Measurements from ENCODE around the gene RSPH6A. TPM values are rescaled to one million over a fixed set of nuclear protein-coding genes. Genes with fewer than 3 reads are reported as not detected.

The RSPH6A gene
- total and polyA plus RNA-seq, 2 of the 4 experiments (the other 2 are of a cell fraction): under 0.01 to 0.09 TPM

- in situ Hi-C loops (cut with MboI; ENCODE audit: low sequenced_read_pairs): no loop called here
- H3K79me1 ChIP-seq (ENCODE audit: low read depth in 1 of 2, low read length in 2 of 2): no peaks in the 10 kb centered on the region; a peak in 1 of 4 replicates
- H2BK120ac ChIP-seq (ENCODE audit: low read depth, low read length): no peak overlapping the region
- H3K14ac ChIP-seq (replicated peaks; ENCODE audit: low read depth, low read length): no peak overlapping the region
- H2BK20ac ChIP-seq (ENCODE audit: low read depth, low read length): no peak overlapping the region
- no peak overlapping the region for H4K8ac ChIP-seq (ENCODE audit: low read depth in 2 of 2, low read length in 2 of 2)
- no peaks in the 10 kb centered on the region for H3K9me1 ChIP-seq (ENCODE audit: insufficient read depth, low read length)
- peaks cover 37% of the 10 kb centered on the region for H3K36me3 ChIP-seq (ENCODE audit: control insufficient read depth, insufficient read depth, low read length)
- no peak overlapping the region for H3K4ac ChIP-seq (ENCODE audit: low read depth, low read length)
- H2BK15ac ChIP-seq (ENCODE audit: low read depth, low read length): no peak overlapping the region
- H4K5ac ChIP-seq (ENCODE audit: low read depth, low read length): no peak overlapping the region
- no peak overlapping the region for H2AK5ac ChIP-seq (ENCODE audit: low read depth, low read length)
- intact Hi-C loops (cut with micrococcal nuclease): no loop called here
- no peak for ATAC-seq (ENCODE audit: low read depth)
- H3K9me3 ChIP-seq (ENCODE audit: control insufficient read depth, insufficient read depth, low read length): no peaks in the 10 kb centered on the region
- no peak overlapping the region for H3K27ac ChIP-seq (ENCODE audit: insufficient read depth, low read length)
- no peak overlapping the region for H3K4me3 ChIP-seq (ENCODE audit: insufficient read depth, low read depth, low read length)
- BruUV-seq (replicated peaks): no TSS peak
- H3K27me3 ChIP-seq (ENCODE audit: control insufficient read depth, insufficient read depth, low read length): no peaks in the 10 kb centered on the region
- H3K4me1 ChIP-seq (ENCODE audit: control insufficient read depth, insufficient read depth, low read length): no peaks in the 10 kb centered on the region
- H3K9ac ChIP-seq (ENCODE audit: low read depth, low read length): no peak overlapping the region
- CTCF ChIA-PET: interaction anchor here (1.1 to 1.6 kb wide), 3 partner anchors 19 to 49 kb away, joined by 3 to 7 read pairs (median 4); partner anchors contain the start of gene SIX5
- H3K4me2 ChIP-seq (ENCODE audit: low read depth, low read length): no peak overlapping the region
- no peak overlapping the region for H2AFZ ChIP-seq (replicated peaks; ENCODE audit: low read length, poor library complexity)
- no peak overlapping the region for H2BK5ac ChIP-seq (ENCODE audit: low read depth, low read length, poor library complexity, severe bottlenecking)
- H4K91ac ChIP-seq (ENCODE audit: insufficient read depth, low read depth, low read length): no peak overlapping the region
- POLR2A ChIA-PET (ENCODE audit: unreplicated experiment): no interaction called here
- dilution Hi-C loops (cut with HindIII; ENCODE audit: low sequenced_read_pairs, unreplicated experiment): no loop called here
- no peak overlapping the region for H3K18ac ChIP-seq (ENCODE audit: low read depth, low read length)
- H3K23ac ChIP-seq (ENCODE audit: low read depth, low read length): no peak overlapping the region
- H2AK9ac ChIP-seq (replicated peaks; ENCODE audit: low read depth, low read length, poor library complexity): no peak overlapping the region
- H3K56ac ChIP-seq (ENCODE audit: extremely low read depth, insufficient read depth, low read length): no peak overlapping the region
- peaks cover 9% of the 10 kb centered on the region for H4K20me1 ChIP-seq (ENCODE audit: insufficient read depth, low read length)
- 81% methylated on average over 14 of the region's 19 CpGs; no CpG with 5 or more reads in 1 of the 2 experiments for WGBS, 2 experiments (ENCODE audit: extremely low coverage in 2 of 2, insufficient read length in 1 of 2)
- TF ChIP-seq USF2 (IDR thresholded peaks at IDR 0.05; ENCODE audit: low read depth, low read length) (no peak), CEBPB (IDR thresholded peaks at IDR 0.05; ENCODE audit: low read depth, low read length) (no peak), POLR2A (IDR thresholded peaks at IDR 0.05; ENCODE audit: low read depth, low read length) (no peak), MAFK (IDR thresholded peaks at IDR 0.05; ENCODE audit: low read depth, low read length) (no peak), RFX5 (IDR thresholded peaks at IDR 0.05; ENCODE audit: low read depth, low read length) (no peak), MAZ (IDR thresholded peaks at IDR 0.05; ENCODE audit: borderline replicate concordance, low read depth, low read length) (no peak)
- no peak for DNase-seq
Measured at GRCh38 chr19:45817725-45818301, 2.7 kb upstream of the RSPH6A start.

All from IMR-90 (cell line).